Activated CD8-positive, alpha-beta memory T cell treated with anti-CD3 and anti-CD28 coated beads, Interleukin-2, amount 10 ng/mL, durations not matched to agents 7 days and 5 days (primary cell): ENCODE results near the gene UNC5C. TPM values are rescaled to one million over a fixed set of nuclear protein-coding genes. Genes with fewer than 3 reads are reported as not detected.

Experiments used
- ATAC-seq: fragments of 150-1000 bp; cut with Tn5 transposase; one replicate; pipeline ENCODE4 v1.10.0; 2021; ENCODE audit warnings: moderate library complexity
- CTCF ChIA-PET: fragments of 350-600 bp; sonication (Branson Sonifier 250); formaldehyde crosslinking; loops from one replicate; lab custom pipeline; 2021; ENCODE audit warnings: antibody characterized with exemption; lab: Charles Lee
- DNase-seq: peaks from one replicate; pipeline ENCODE4 v3.0.0-alpha.2; 2020
- H3K27ac Mint-ChIP-seq: one replicate; pipeline ENCODE4 v1.8.0; 2021; ENCODE audit warnings: mild to moderate bottlenecking, mixed read lengths
- H3K27me3 Mint-ChIP-seq: one replicate; pipeline ENCODE4 v1.8.0; 2021; ENCODE audit warnings: mixed read lengths
- H3K36me3 Mint-ChIP-seq: one replicate; pipeline ENCODE4 v1.8.0; 2021; ENCODE audit warnings: mild to moderate bottlenecking, mixed read lengths
- H3K4me1 Mint-ChIP-seq: one replicate; pipeline ENCODE4 v1.8.0; 2021; ENCODE audit warnings: mixed read lengths
- H3K4me3 Mint-ChIP-seq: one replicate; pipeline ENCODE4 v1.8.0; 2021; ENCODE audit warnings: mild to moderate bottlenecking, moderate library complexity, mixed read lengths
- H3K9me3 Mint-ChIP-seq: one replicate; pipeline ENCODE4 v1.8.0; 2022; ENCODE audit warnings: low read depth, mixed read lengths
- total RNA-seq, 2 experiments: library from RNA; stranded (reverse); gene quantifications; one replicate each; pipeline ENCODE4 v1.2.3, GENCODE V29; 2021

UNC5C gene
- total RNA-seq, 2 experiments from 2014 or later, result not detected

DNA sequence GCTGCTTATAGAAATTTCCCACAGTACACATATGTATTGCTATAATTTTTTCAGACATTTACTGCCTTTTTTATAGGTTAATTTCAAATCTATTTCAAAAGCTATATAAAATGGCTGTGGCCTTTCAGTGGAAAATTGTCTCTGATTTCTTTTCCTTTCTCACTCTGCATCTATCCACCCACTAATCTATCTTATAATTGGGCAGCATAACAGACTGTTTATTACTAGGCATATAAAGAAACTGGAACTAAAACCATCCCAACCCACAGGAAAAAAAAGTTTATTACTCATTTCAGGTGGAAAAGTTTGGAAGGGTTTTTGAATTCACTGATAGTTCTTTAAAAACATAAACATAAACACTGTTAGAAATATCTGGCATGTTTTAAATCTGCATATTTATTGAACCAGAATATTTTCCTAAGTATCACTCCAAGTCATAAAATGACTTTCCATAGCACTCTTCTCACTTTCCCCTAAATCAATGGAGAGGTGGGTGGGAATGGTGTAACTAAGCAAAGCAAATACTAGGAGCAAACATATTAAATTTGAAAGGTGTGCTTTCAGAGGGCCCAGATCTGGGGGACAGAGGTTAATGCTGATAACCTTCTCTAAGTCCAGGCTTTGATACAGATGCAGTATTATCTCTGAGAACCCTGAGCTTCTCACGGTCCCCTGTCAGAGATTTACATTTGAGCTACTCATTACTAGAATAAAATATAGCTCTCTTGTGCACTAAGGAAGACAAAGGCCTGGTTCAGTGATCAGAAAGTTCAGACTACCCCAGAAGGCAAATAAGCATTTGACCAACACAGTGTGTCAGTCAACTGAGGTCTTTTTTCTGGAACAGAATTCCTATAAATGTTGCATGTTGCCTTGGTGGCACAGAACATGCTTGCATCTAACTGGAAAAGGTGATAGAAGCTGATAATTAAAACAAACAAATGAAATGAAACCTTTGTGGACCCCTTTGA, 328.3 kb downstream of the UNC5C start:
- CTCF ChIA-PET, result no interaction called here

DNA sequence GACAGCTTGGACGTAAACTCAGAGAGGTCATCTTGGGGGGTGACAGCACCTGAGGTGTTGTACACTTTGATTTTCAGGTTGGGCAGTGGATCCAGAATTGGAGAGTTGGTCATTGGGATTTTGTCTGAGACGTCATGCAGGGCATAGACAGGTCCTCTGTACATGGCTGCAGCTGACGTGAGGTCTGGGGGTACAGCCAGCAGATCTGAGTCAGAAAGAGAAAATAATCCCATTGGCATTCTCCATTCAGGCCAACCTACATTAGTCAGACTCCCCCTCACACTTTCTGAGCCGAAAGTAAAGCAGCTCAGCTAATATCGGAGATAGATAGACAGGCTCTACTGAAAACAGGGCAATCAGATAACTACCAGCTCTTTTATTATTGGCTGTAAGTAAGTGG, 329.7 kb downstream of the UNC5C start:
- no peak for ATAC-seq
- H3K4me3 Mint-ChIP-seq, result no peak overlapping the region
- no peaks in the 10 kb centered on the region for H3K4me1 Mint-ChIP-seq
- H3K9me3 Mint-ChIP-seq, result peaks cover 2% of the 10 kb centered on the region
- no peaks in the 10 kb centered on the region for H3K27me3 Mint-ChIP-seq
- CTCF ChIA-PET, result interaction anchor here (0.6 kb wide), 1 partner anchor 58 kb away, joined by 3 read pairs; no protein-coding TSS in a partner anchor
- no peak for DNase-seq
- no peaks in the 10 kb centered on the region for H3K36me3 Mint-ChIP-seq
- no peak overlapping the region for H3K27ac Mint-ChIP-seq

More for the DNA sequence above, 328.3 kb downstream of the UNC5C start:
- H3K4me3 Mint-ChIP-seq, result no peak overlapping the region
- ATAC-seq (no peak), DNase-seq (no peak)
- H3K4me1 Mint-ChIP-seq, result no peaks in the 10 kb centered on the region
- H3K27me3 Mint-ChIP-seq, result no peaks in the 10 kb centered on the region
- no peak overlapping the region for H3K27ac Mint-ChIP-seq
- peaks cover 2% of the 10 kb centered on the region for H3K9me3 Mint-ChIP-seq
- no peaks in the 10 kb centered on the region for H3K36me3 Mint-ChIP-seq

DNA sequence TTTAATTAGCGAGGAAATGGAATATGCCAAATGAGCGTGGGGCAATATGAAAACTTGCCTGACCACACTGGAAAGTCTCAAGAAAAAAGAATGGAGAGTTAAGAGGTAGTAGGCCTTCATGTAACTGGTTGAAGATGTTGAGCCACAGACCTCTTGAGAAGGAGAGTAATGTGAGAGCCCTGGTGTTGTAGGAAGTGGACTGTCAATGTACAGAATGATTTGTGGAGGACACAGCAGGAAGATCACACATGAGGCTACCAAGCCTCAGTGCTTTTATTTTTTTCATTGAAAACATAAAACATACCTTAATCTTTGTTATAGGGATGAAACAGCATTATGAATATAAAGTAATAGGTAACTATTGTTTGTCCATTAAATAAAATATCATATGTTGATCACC, 331.6 kb downstream of the UNC5C start:
- peaks cover 3% of the 10 kb centered on the region for H3K27me3 Mint-ChIP-seq
- no peaks in the 10 kb centered on the region for H3K36me3 Mint-ChIP-seq
- no peak overlapping the region for H3K27ac Mint-ChIP-seq
- no peak overlapping the region for H3K4me3 Mint-ChIP-seq
- ATAC-seq, result no peak
- H3K4me1 Mint-ChIP-seq, result no peaks in the 10 kb centered on the region
- CTCF ChIA-PET, result no interaction called here
- peaks cover 2% of the 10 kb centered on the region for H3K9me3 Mint-ChIP-seq
- DNase-seq, result no peak

DNA sequence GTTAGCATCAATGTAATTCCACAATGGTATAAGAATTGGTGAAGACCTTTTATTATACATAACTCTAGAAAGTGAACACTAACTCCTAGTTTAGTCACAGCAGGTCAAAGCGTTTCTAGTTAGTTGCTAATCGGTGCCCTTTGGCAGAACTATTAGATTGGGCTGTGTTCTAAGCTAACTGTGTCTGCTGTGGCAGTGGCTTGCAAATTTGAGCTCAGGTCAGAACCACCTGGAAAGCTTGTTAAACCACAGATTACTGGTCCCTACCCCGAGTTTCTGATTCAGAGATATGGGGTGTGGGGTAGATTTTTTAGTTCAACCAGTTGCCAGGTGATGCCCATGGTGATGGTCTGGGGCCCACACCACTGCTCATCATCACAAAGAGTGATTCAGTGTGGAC, 332.1 kb downstream of the UNC5C start:
- peaks cover 3% of the 10 kb centered on the region for H3K27me3 Mint-ChIP-seq
- no peak overlapping the region for H3K27ac Mint-ChIP-seq
- no peak overlapping the region for H3K4me3 Mint-ChIP-seq
- H3K9me3 Mint-ChIP-seq, result peaks cover 2% of the 10 kb centered on the region
- DNase-seq (no peak), ATAC-seq (no peak)
- no peaks in the 10 kb centered on the region for H3K4me1 Mint-ChIP-seq
- no peaks in the 10 kb centered on the region for H3K36me3 Mint-ChIP-seq
- CTCF ChIA-PET, result no interaction called here

DNA sequence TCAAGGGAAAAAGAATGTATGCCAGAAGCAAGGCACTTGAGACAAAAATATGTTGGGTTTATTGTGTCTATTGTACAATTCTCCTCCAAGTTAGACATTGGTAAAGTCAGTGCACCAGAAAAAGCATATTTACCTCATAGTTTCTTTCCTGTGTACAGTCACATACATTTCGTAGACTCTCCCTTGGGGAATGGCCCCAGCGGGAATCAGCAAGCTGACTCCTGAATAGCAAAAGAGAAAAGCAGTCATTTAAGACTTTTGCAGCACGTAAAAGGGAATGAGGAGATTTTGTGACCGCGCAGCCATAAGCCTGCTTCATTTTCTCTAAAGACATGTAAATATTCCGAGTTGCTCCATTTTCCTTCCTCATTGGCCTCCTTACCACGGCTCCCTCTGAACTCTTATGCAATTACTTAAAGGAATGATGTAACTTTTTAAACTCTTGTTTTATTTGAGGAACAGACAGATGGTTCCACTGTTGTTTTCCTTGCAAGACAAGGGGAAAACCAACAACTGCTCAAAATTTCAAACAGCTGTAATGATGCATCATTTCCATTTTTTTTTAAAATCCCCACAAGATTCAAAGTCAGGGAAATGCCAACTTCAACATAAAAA, 332.7 kb downstream of the UNC5C start:
- H3K4me1 Mint-ChIP-seq, result no peaks in the 10 kb centered on the region
- no peak for DNase-seq
- peaks cover 2% of the 10 kb centered on the region for H3K9me3 Mint-ChIP-seq
- H3K27ac Mint-ChIP-seq, result no peak overlapping the region
- no peaks in the 10 kb centered on the region for H3K36me3 Mint-ChIP-seq
- H3K27me3 Mint-ChIP-seq, result peaks cover 3% of the 10 kb centered on the region
- no peak for ATAC-seq
- CTCF ChIA-PET, result no interaction called here
- no peak overlapping the region for H3K4me3 Mint-ChIP-seq

DNA sequence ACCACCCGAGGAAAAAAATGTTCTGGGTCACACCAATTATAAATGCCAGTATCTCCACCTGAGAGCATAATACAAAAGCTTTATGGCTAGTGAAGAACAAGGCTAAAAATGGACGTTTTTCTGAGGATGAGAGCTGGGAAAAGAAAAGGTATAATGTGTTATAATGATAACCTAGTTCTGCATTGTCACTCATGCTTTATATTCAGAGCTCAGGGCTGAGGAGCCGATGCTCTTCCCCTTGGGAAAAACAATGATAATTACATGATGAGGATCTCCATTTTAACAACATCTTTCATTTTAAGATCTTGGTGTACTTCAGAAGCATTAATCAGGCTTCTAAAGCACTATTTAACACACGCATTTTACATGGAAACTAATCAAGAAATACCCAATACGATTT, 333.7 kb downstream of the UNC5C start:
- H3K4me1 Mint-ChIP-seq, result no peaks in the 10 kb centered on the region
- no peak for ATAC-seq
- no peak overlapping the region for H3K4me3 Mint-ChIP-seq
- no peak for DNase-seq
- H3K36me3 Mint-ChIP-seq, result no peaks in the 10 kb centered on the region
- H3K27me3 Mint-ChIP-seq, result peaks cover 3% of the 10 kb centered on the region
- H3K27ac Mint-ChIP-seq, result no peak overlapping the region
- CTCF ChIA-PET, result no interaction called here
- H3K9me3 Mint-ChIP-seq, result peaks cover 2% of the 10 kb centered on the region

DNA sequence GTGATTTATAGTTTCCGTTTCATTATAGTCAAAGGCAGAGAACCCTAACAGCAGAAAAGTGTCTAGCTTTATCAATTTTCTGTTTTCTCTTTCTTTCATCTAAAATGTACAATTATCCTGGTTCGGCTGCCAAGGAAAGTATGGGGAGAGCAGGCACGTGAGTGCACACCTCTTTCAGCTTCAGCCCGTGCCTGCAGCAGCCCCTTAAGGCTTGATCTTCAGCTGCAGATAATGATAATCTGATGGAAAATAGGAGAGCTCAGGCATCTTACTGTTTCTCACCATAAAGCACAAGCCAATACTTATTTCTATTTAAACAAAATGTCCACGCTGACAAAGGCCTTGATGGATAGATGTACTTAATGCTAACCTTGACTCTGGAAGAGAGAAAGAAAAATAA, 334.4 kb downstream of the UNC5C start:
- H3K36me3 Mint-ChIP-seq, result no peaks in the 10 kb centered on the region
- ATAC-seq, result no peak
- H3K27ac Mint-ChIP-seq, result no peak overlapping the region
- H3K4me1 Mint-ChIP-seq, result no peaks in the 10 kb centered on the region
- no peak for DNase-seq
- peaks cover 7% of the 10 kb centered on the region for H3K27me3 Mint-ChIP-seq
- CTCF ChIA-PET, result no interaction called here
- H3K4me3 Mint-ChIP-seq, result no peak overlapping the region
- H3K9me3 Mint-ChIP-seq, result no peaks in the 10 kb centered on the region

DNA sequence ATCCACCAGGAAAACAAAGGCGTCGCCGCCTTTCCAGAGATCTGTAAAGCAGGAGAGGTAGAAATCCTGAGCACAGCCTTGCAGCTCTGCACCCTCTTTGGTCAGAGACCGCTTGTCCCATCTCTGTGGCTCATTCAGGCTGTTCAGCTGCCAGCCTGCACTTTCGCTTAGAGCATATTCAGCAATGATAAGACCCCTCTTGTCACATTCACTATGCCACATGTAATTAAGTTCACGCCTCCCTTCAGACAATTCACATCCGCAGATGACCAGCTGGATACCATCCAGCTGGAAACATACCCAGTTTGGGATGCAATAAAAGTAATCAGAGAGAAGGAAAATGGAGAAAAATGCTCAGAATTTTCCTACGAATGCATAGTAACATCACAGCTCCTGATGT, 335.4 kb downstream of the UNC5C start:
- Mint-ChIP-seq H3K4me1 (no peaks in the 10 kb centered on the region), H3K9me3 (no peaks in the 10 kb centered on the region), H3K27ac (no peak overlapping the region), H3K4me3 (no peak overlapping the region), H3K36me3 (no peaks in the 10 kb centered on the region), H3K27me3 (peaks cover 7% of the 10 kb centered on the region)
- DNase-seq, result no peak
- ATAC-seq, result no peak
- CTCF ChIA-PET, result no interaction called here

DNA sequence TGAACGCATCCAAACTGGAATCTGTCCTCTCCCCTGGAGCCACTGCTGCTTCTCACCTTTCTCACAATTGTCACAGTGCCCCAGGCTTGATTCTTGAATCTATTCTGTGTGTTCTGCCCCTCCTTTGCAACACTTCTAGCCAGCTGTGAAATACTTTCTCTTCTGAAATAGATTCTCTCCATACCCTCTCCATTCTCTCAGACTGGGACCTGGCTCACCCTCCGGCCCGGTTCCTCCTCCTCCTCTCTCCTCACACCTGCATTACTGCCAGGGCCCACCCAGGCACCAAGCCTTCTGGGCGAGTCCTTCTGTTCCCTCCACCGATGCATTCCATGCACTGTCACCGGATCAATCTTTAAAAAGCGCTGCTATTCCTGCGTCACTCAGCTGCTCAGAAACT, 336.1 kb downstream of the UNC5C start:
- H3K36me3 Mint-ChIP-seq, result no peaks in the 10 kb centered on the region
- ATAC-seq (no peak), DNase-seq (no peak)
- H3K9me3 Mint-ChIP-seq, result no peaks in the 10 kb centered on the region
- no peaks in the 10 kb centered on the region for H3K4me1 Mint-ChIP-seq
- H3K27ac Mint-ChIP-seq, result no peak overlapping the region
- CTCF ChIA-PET, result no interaction called here
- H3K4me3 Mint-ChIP-seq, result no peak overlapping the region
- H3K27me3 Mint-ChIP-seq, result peaks cover 7% of the 10 kb centered on the region

DNA sequence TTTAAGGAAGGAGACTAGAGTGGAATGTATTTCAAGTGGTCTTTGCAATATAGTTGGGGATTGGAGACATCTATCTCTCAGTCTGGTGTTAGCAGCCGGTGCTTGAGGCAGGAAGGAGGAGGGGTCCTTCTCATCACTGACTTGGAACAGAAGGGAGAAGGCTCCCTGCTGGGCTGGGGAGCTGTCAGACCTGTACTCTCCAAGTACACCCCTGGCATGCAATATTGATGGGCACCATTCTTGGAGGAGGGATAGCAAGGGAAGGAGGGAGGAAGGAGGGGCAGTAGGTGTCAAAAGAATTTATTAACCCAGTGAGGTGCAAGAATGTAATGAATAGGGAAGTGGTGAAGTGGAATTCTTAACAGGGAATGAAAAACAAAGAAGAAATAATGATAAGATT, 338.8 kb downstream of the UNC5C start:
- no peaks in the 10 kb centered on the region for H3K36me3 Mint-ChIP-seq
- no peaks in the 10 kb centered on the region for H3K4me1 Mint-ChIP-seq
- H3K9me3 Mint-ChIP-seq, result no peaks in the 10 kb centered on the region
- H3K27ac Mint-ChIP-seq, result no peak overlapping the region
- ATAC-seq (no peak), DNase-seq (no peak)
- H3K27me3 Mint-ChIP-seq, result peaks cover 7% of the 10 kb centered on the region
- CTCF ChIA-PET, result no interaction called here
- H3K4me3 Mint-ChIP-seq, result no peak overlapping the region

DNA sequence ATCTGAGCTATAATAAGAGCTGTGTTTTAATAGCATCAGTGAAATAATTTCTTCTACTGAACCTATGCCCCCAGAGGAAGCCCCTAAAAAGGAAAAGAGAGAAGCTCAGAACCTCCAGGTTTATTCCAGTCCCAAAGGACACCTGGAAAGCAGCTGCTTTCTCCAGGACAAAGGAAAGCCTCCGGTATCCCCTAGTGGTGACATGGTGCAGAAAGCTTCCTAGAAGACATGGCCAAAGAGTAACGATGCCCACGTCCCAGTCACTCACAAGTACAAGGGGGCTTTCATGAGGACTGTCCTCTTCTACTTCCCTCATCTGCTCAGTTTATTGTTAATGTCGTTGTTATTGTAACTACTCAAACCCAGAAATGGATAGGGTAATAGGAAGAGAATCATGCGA, 343.9 kb downstream of the UNC5C start:
- Mint-ChIP-seq H3K27me3 (peaks cover 3% of the 10 kb centered on the region), H3K4me1 (no peaks in the 10 kb centered on the region), H3K27ac (no peak overlapping the region), H3K9me3 (no peaks in the 10 kb centered on the region), H3K36me3 (no peaks in the 10 kb centered on the region), H3K4me3 (no peak overlapping the region)
- DNase-seq (no peak), ATAC-seq (no peak)
- CTCF ChIA-PET, result no interaction called here

DNA sequence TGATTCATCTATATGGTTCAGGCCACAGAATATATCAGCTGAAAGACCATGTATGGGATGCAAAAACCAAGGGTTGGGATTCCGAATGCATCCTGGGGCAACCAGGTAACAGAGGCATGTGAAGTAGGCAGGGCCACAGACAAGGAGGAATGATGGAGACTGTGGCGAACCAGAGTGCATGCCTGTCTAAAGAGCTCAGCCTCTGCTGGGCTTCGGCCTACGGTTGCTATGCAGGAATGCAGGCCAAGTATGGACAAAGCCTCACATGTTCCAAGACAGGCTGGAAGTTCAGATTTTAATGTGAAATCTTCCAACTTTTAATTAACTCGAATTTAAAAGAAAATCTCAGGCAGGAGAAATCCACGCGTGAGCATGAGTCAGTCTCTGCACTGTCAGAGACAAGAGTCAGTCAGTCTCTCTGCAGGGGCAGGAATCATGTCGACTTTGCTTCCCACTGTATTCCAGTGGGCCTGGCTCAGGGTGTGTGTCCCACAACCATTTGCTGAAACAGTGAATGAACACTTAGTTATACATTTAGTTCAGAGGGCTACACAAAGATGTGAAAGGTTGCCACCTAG, 344.4 kb downstream of the UNC5C start:
- H3K9me3 Mint-ChIP-seq, result no peaks in the 10 kb centered on the region

DNA sequence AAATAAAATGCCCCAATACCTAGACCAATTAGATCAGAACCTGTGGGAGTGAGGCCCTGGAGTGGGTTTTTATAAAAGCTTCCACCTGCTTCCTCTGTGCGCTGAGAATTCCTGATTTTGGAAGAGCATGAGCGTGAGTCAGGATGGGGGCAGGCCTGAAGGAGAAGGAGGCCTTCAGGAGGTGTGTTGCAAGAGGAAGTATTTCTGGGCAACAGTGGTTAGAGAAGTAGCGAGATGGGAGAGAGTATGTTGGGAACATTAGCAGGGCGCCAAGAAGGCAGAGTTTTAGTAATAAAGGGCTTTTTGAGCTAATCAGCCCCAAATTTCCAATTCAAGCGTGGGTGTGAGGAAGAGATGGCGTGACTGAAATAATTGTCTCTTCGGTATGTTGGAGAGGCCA, 349.8 kb downstream of the UNC5C start:
- Mint-ChIP-seq H3K27ac (no peak overlapping the region), H3K4me3 (no peak overlapping the region), H3K4me1 (no peaks in the 10 kb centered on the region), H3K36me3 (no peaks in the 10 kb centered on the region), H3K27me3 (no peaks in the 10 kb centered on the region), H3K9me3 (no peaks in the 10 kb centered on the region)
- ATAC-seq, result no peak
- CTCF ChIA-PET, result no interaction called here
- DNase-seq, result no peak

More for the DNA sequence above, 344.4 kb downstream of the UNC5C start:
- Mint-ChIP-seq H3K36me3 (no peaks in the 10 kb centered on the region), H3K27ac (no peak overlapping the region), H3K4me1 (no peaks in the 10 kb centered on the region), H3K27me3 (no peaks in the 10 kb centered on the region), H3K4me3 (no peak overlapping the region)
- CTCF ChIA-PET, result no interaction called here
- no peak for ATAC-seq
- DNase-seq, result no peak

DNA sequence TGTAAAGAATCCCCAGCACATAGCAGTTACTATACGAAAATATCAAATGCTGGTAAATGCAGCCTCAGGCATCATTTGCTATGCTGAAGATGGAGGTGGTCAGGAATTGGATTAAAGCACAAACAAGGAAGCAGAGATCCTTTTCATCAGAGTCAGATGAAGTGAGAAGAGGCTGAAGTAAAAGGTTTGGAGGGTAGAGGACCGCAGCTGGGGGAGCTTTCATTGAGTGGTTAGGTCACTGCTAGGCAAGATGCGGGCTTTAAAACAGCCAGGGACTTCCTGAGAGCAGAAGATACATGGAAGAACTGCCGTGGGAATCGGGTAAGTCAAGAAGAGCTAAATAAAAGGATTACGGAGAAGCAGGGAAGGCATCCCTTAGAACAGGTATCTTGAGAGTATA, 351.4 kb downstream of the UNC5C start:
- ATAC-seq (no peak), DNase-seq (no peak)
- Mint-ChIP-seq H3K4me1 (no peaks in the 10 kb centered on the region), H3K27me3 (no peaks in the 10 kb centered on the region), H3K9me3 (no peaks in the 10 kb centered on the region), H3K36me3 (no peaks in the 10 kb centered on the region), H3K27ac (no peak overlapping the region), H3K4me3 (no peak overlapping the region)
- CTCF ChIA-PET, result no interaction called here
